Chondrocyte (in vitro differentiated cells): ENCODE data around the gene GALNT10. TPM values are rescaled to one million over a fixed set of nuclear protein-coding genes. Genes with fewer than 3 reads are reported as not detected.

Source experiments
- DNase-seq: peaks from one replicate; pipeline ENCODE4 v3.0.0; 2021; ENCODE audit warnings: mixed read lengths, low spot score
- H3K27ac Mint-ChIP-seq: one replicate; pipeline ENCODE4 v1.8.0; 2021; ENCODE audit warnings: mild to moderate bottlenecking, moderate library complexity, mixed read lengths; ENCODE audit not compliant: unreplicated experiment
- H3K27me3 Mint-ChIP-seq: 2 replicates; pipeline ENCODE4 v1.8.0; 2021; ENCODE audit warnings: low read depth, mixed read lengths
- H3K36me3 Mint-ChIP-seq: 2 replicates; pipeline ENCODE4 v1.8.0; 2021; ENCODE audit warnings: low read depth, mixed read lengths
- H3K4me1 Mint-ChIP-seq: 2 replicates; pipeline ENCODE4 v1.8.0; 2021; ENCODE audit warnings: low read depth, mild to moderate bottlenecking, mixed read lengths
- H3K4me3 Mint-ChIP-seq: one replicate; pipeline ENCODE4 v1.8.0; 2021; ENCODE audit warnings: mild to moderate bottlenecking, moderate library complexity, mixed read lengths; ENCODE audit not compliant: unreplicated experiment
- H3K9me3 Mint-ChIP-seq: 2 replicates; pipeline ENCODE4 v1.8.0; 2021; ENCODE audit warnings: low read depth, mixed read lengths
- total RNA-seq: library from RNA; stranded (reverse); gene quantifications from 3 replicates; pipeline ENCODE4 v1.2.1, GENCODE V29; 2021
- TF ChIP-seq, protein P1 (sequence below): fragments of 200-600 bp; sonication (generic); IDR thresholded peaks from 2 replicates; pipeline ENCODE4 v1.5.0; 2021; ENCODE audit warnings: antibody characterized with exemption, mild to moderate bottlenecking, moderate library complexity

The GALNT10 gene
- total RNA-seq, 1 donor from 2014 or later: 155 TPM

- H3K4me1 Mint-ChIP-seq: peaks cover 54% of the 10 kb centered on the region
- H3K27ac Mint-ChIP-seq: peak overlapping the region; percentile 92
- no peak overlapping the region for H3K4me3 Mint-ChIP-seq
- no peak for DNase-seq
- TF ChIP-seq, protein P1, sequence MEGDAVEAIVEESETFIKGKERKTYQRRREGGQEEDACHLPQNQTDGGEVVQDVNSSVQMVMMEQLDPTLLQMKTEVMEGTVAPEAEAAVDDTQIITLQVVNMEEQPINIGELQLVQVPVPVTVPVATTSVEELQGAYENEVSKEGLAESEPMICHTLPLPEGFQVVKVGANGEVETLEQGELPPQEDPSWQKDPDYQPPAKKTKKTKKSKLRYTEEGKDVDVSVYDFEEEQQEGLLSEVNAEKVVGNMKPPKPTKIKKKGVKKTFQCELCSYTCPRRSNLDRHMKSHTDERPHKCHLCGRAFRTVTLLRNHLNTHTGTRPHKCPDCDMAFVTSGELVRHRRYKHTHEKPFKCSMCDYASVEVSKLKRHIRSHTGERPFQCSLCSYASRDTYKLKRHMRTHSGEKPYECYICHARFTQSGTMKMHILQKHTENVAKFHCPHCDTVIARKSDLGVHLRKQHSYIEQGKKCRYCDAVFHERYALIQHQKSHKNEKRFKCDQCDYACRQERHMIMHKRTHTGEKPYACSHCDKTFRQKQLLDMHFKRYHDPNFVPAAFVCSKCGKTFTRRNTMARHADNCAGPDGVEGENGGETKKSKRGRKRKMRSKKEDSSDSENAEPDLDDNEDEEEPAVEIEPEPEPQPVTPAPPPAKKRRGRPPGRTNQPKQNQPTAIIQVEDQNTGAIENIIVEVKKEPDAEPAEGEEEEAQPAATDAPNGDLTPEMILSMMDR: no peak
- H3K9me3 Mint-ChIP-seq: peaks cover 17% of the 10 kb centered on the region
- H3K27me3 Mint-ChIP-seq: no peaks in the 10 kb centered on the region
- H3K36me3 Mint-ChIP-seq: peaks cover 24% of the 10 kb centered on the region
Measured at GRCh38 chr5:154308443-154309370, 118.2 kb downstream of the GALNT10 start.

DNA sequence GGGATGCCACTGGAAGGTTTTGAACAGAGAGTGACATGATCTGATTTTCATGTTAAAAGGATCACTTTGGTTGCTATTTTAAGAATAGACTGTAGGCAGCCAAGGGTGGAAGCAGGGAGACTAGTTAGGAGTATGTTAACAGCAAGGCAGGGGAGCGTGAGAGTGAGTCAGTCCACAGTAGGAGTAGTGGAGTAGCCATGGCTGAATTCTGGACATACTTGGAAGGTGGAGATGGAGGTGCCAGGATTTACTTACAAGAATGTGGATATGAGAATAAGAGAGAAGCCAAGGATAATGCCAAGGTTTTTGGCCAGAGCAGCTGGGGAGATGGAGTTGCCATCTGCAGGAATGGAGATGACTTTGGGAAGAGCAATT lies 118.8 kb downstream of the GALNT10 start:
- no peak for DNase-seq
- Mint-ChIP-seq H3K27ac (peak overlapping the region; percentile 92), H3K4me1 (peaks cover 59% of the 10 kb centered on the region), H3K27me3 (no peaks in the 10 kb centered on the region), H3K4me3 (no peak overlapping the region), H3K9me3 (peaks cover 11% of the 10 kb centered on the region), H3K36me3 (peaks cover 19% of the 10 kb centered on the region)
- TF ChIP-seq, protein P1: no peak

GRCh38 chr5:154309805-154310204 lies 119.3 kb downstream of the GALNT10 start:
- Mint-ChIP-seq H3K36me3 (peaks cover 15% of the 10 kb centered on the region), H3K4me3 (no peak overlapping the region), H3K27ac (peak overlapping the region; percentile 92), H3K27me3 (no peaks in the 10 kb centered on the region), H3K4me1 (peaks cover 59% of the 10 kb centered on the region), H3K9me3 (peaks cover 7% of the 10 kb centered on the region)
- no peak for DNase-seq
- TF ChIP-seq, protein P1: no peak

GRCh38 chr5:154311362-154311761 lies 120.8 kb downstream of the GALNT10 start:
- peaks cover 65% of the 10 kb centered on the region for H3K4me1 Mint-ChIP-seq

DNA sequence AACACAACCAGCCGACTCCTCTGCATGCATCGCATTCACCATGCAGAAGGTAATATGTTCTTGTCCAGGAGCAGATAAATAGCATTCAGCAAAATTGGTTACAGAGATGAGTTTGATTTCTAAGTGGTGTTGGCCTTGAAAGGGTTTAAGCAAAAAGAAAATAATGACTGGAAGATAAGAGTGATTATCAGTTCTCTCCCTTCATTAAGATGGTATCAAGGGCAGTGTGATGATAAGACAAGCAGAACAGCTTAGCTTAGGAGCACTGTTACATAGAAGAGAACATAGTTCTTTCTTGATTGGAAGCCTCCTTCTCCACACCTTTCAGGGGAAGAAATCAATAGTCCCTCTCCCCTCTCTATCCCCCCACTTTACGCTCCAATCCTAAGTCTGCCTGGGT lies 121.5 kb downstream of the GALNT10 start:
- Mint-ChIP-seq H3K27ac (peak overlapping the region; percentile 74), H3K4me3 (no peak overlapping the region), H3K4me1 (peaks cover 59% of the 10 kb centered on the region), H3K27me3 (no peaks in the 10 kb centered on the region), H3K9me3 (no peaks in the 10 kb centered on the region), H3K36me3 (peaks cover 4% of the 10 kb centered on the region)
- TF ChIP-seq, protein P1: no peak
- no peak for DNase-seq

More at GRCh38 chr5:154311362-154311761, 120.8 kb downstream of the GALNT10 start:
- TF ChIP-seq, protein P1: no peak
- no peaks in the 10 kb centered on the region for H3K27me3 Mint-ChIP-seq
- peaks cover 2% of the 10 kb centered on the region for H3K9me3 Mint-ChIP-seq
- H3K4me3 Mint-ChIP-seq: no peak overlapping the region
- no peak for DNase-seq
- H3K36me3 Mint-ChIP-seq: peaks cover 8% of the 10 kb centered on the region
- H3K27ac Mint-ChIP-seq: peak overlapping the region; percentile 74
